ENCODE data around the gene CYBA.

- TF ChIP-seq CTCF (optimal IDR thresholded peaks at IDR 0.05 in 1 of 3, IDR thresholded peaks at IDR 0.05 in 1 of 3, conservative IDR thresholded peaks at IDR 0.05 in 1 of 3; ENCODE audit: extremely low read depth in 1 of 3, insufficient read depth in 2 of 3, low read length in 3 of 3) = no peak
- no peak for TF ChIP-seq EZH2 (IDR thresholded peaks at IDR 0.05; ENCODE audit: low read length)
Observed at GRCh38 chr16:88697116-88697830, 46.4 kb upstream of the CYBA start.
